Muscle of arm (tissue), 12 donors: ENCODE measurements around the gene RCC2. TPM values are rescaled to one million over a fixed set of nuclear protein-coding genes. Genes with fewer than 3 reads are reported as not detected.
"Not testable (repeated sequence)": the region's sequence is repeated elsewhere in the genome, so short reads cannot be mapped to it uniquely, and the experiment has no call there.

Experiments
- DNase-seq: peaks from one replicate; pipeline ENCODE4 v3.0.0-alpha.2; 2013
- polyA plus RNA-seq, 12 donors: library from polyadenylated mRNA; unstranded; fragments of 120-200 nt; gene quantifications; one replicate each; pipeline ENCODE4 v1.2.1, GENCODE V29; 2013; ENCODE audit not compliant: insufficient read length in 12 of 12

RCC2 gene
- polyA plus RNA-seq, 12 donors, result 26.9 to 64.3 (median 37.0) TPM; not detected in 1

GRCh38 chr1:17452203-17452602, 12.7 kb upstream of the RCC2 start:
- not testable (repeated sequence) for DNase-seq

GRCh38 chr1:17451731-17452130, 12.3 kb upstream of the RCC2 start:
- DNase-seq, result no peak

GRCh38 chr1:17447501-17447992, 8.1 kb upstream of the RCC2 start:
- DNase-seq, result no peak

GRCh38 chr1:17442841-17443240, 3.4 kb upstream of the RCC2 start:
- DNase-seq, result no peak

GRCh38 chr1:17441993-17442357, 2.5 kb upstream of the RCC2 start:
- no peak for DNase-seq

GRCh38 chr1:17441265-17441992, 2.0 kb upstream of the RCC2 start:
- DNase-seq, result no peak

GRCh38 chr1:17440827-17441168, 1.3 kb upstream of the RCC2 start:
- no peak for DNase-seq

- no peak for DNase-seq
These were observed 773 bp upstream of the RCC2 start for GRCh38 chr1:17440074-17440826.

GRCh38 chr1:17438318-17439249, 893 bp downstream of the RCC2 start:
- DNase-seq, result peak; percentile 35

- peak; percentile 38 for DNase-seq
These were observed 1.7 kb downstream of the RCC2 start for GRCh38 chr1:17437580-17438317.

GRCh38 chr1:17437260-17437579, 2.3 kb downstream of the RCC2 start:
- DNase-seq, result no peak

- DNase-seq, result no peak
These were observed 2.9 kb downstream of the RCC2 start for GRCh38 chr1:17436380-17437174.

GRCh38 chr1:17434601-17435000, 4.9 kb downstream of the RCC2 start:
- no peak for DNase-seq

- DNase-seq, result no peak
These were observed 5.5 kb downstream of the RCC2 start for GRCh38 chr1:17434016-17434415.

GRCh38 chr1:17433261-17433660, 6.2 kb downstream of the RCC2 start:
- DNase-seq, result no peak

- no peak for DNase-seq
These were observed 7.1 kb downstream of the RCC2 start for GRCh38 chr1:17432412-17432811.

- DNase-seq, result no peak
These were observed 10.3 kb downstream of the RCC2 start for GRCh38 chr1:17429183-17429582.

- no peak for DNase-seq
These were observed 11.5 kb downstream of the RCC2 start for GRCh38 chr1:17427696-17428660.

- DNase-seq, result no peak
These were observed 13.5 kb downstream of the RCC2 start for GRCh38 chr1:17425806-17426600.
